PC-3 (cell line): ENCODE data around the gene PPP1R9B. TPM values are rescaled to one million over a fixed set of nuclear protein-coding genes. Genes with fewer than 3 reads are reported as not detected.

ENCODE experiments used
- ATAC-seq: fragments of 200-7000 bp; cut with Tn5 transposase; 2 replicates; pipeline ENCODE4 v1.9.1; 2020; ENCODE audit warnings: mild to moderate bottlenecking, moderate library complexity
- BruUV-seq: library from RNA; stranded (reverse); fragments of 400-500 nt; replicated peaks from 2 replicates; lab custom pipeline; 2021; lab: Mats Ljungman, UMichigan
- CTCF ChIA-PET: fragments of 300-600 bp; sonication (Branson Sonifier 250); formaldehyde crosslinking; loops from one replicate; lab custom pipeline; 2022; ENCODE audit warnings: antibody characterized with exemption; lab: Charles Lee
- POLR2A ChIA-PET: fragments of 300-600 bp; sonication (Branson Sonifier 250); formaldehyde crosslinking; loops from one replicate; lab custom pipeline; 2022; ENCODE audit warnings: antibody characterized with exemption; ENCODE audit not compliant: unreplicated experiment; lab: Charles Lee
- DNase-seq: peaks from one replicate; pipeline ENCODE4 v3.0.0-alpha.2; 2015
- H2AFZ ChIP-seq: fragments of 300-600 bp; sonication (generic); 2 replicates; pipeline ENCODE4 v1.6.0; 2016; ENCODE audit warnings: antibody characterized with exemption, low read length
- H3F3A ChIP-seq: fragments of 300-600 bp; sonication (generic); one replicate; pipeline ENCODE4 v1.6.0; 2017; ENCODE audit warnings: antibody characterized with exemption, low read length, control low read depth, mild to moderate bottlenecking; ENCODE audit not compliant: unreplicated experiment
- H3K27ac ChIP-seq: fragments of 300-600 bp; sonication (generic); 2 replicates; pipeline ENCODE4 v1.5.1; 2016; ENCODE audit warnings: mild to moderate bottlenecking, low read length
- H3K27me3 ChIP-seq: fragments of 300-600 bp; sonication (generic); 2 replicates; pipeline ENCODE4 v1.6.1; 2016; ENCODE audit warnings: low read length, mixed read lengths
- H3K36me3 ChIP-seq: fragments of 300-600 bp; sonication (generic); 2 replicates; pipeline ENCODE4 v1.6.1; 2016; ENCODE audit warnings: low read depth, mixed run types, low read length, mixed read lengths
- H3K4me1 ChIP-seq: fragments of 300-600 bp; sonication (generic); 2 replicates; pipeline ENCODE4 v1.5.1; 2016; ENCODE audit warnings: low read length; ENCODE audit not compliant: insufficient read depth
- H3K4me2 ChIP-seq: fragments of 300-600 bp; sonication (generic); 2 replicates; pipeline ENCODE4 v1.6.0; 2016; ENCODE audit warnings: low read length
- H3K4me3 ChIP-seq: fragments of 300-600 bp; sonication (generic); 2 replicates; pipeline ENCODE4 v1.5.1; 2016; ENCODE audit warnings: mild to moderate bottlenecking, low read length, mixed read lengths
- H3K79me2 ChIP-seq: fragments of 300-600 bp; sonication (generic); 2 replicates; pipeline ENCODE4 v1.6.1; 2017; ENCODE audit warnings: low read length, mixed read lengths
- H3K9ac ChIP-seq: fragments of 300-600 bp; sonication (generic); 2 replicates; pipeline ENCODE4 v1.6.0; 2016; ENCODE audit warnings: mild to moderate bottlenecking, low read length
- H3K9me2 ChIP-seq: fragments of 300-600 bp; sonication (generic); replicated peaks from 2 replicates; pipeline ENCODE4 v1.6.1; 2016; ENCODE audit warnings: mixed run types, low read length, mixed read lengths
- H3K9me3 ChIP-seq: fragments of 300-600 bp; sonication (generic); 2 replicates; pipeline ENCODE4 v1.6.1; 2016; ENCODE audit warnings: low read length, mixed read lengths
- H4K20me1 ChIP-seq: fragments of 300-600 bp; sonication (generic); 2 replicates; pipeline ENCODE4 v1.6.1; 2016; ENCODE audit warnings: low read length, mixed read lengths
- CTCF ChIP-seq: fragments of 300-600 bp; sonication (generic); conservative IDR thresholded peaks from 2 replicates; pipeline ENCODE4 v1.5.1; 2017; ENCODE audit warnings: antibody characterized with exemption, low read depth, mild to moderate bottlenecking, low read length
- EZH2 ChIP-seq: fragments of 300-600 bp; sonication (generic); IDR thresholded peaks from one replicate; pipeline ENCODE4 v1.6.1; 2017; ENCODE audit warnings: antibody characterized with exemption, mild to moderate bottlenecking, low read length; ENCODE audit not compliant: unreplicated experiment
- EZH2phosphoT487 ChIP-seq: fragments of 300-600 bp; sonication (generic); IDR thresholded peaks from 2 replicates; pipeline ENCODE4 v1.6.1; 2018; ENCODE audit warnings: mild to moderate bottlenecking, antibody characterized with exemption, low read length, borderline replicate concordance
- intact Hi-C: fragments of 100-400 bp; cut with micrococcal nuclease; formaldehyde crosslinking; loops from 2 replicates; pipeline ENCODE4 v1.9.0; 2023
- total RNA-seq: library from RNA; depleted of rRNA; stranded (reverse); fragments of >200 nt; gene quantifications from 2 replicates; pipeline ENCODE4 v1.2.3, GENCODE V29; 2014

PPP1R9B gene
- total RNA-seq, 1 experiment from 2014 or later: 67.7 TPM

- H3K4me1 ChIP-seq: peaks cover 15% of the 10 kb centered on the region; the same call in 1 of the 2 replicates
- intact Hi-C loops: no loop called here
Observed at GRCh38 chr17:50103252-50103651, 47.2 kb downstream of the PPP1R9B start.

GRCh38 chr17:50102164-50102991, 48.1 kb downstream of the PPP1R9B start:
- Histone ChIP-seq H3K4me2 (no peak overlapping the region), H4K20me1 (no peaks in the 10 kb centered on the region), H3K27me3 (no peaks in the 10 kb centered on the region), H3K36me3 (no peaks in the 10 kb centered on the region; the same call in 1 of the 2 replicates), H3K27ac (no peak overlapping the region), H2AFZ (no peak overlapping the region), H3K79me2 (no peaks in the 10 kb centered on the region), H3K4me3 (no peak overlapping the region), H3K9me2 (no peaks in the 10 kb centered on the region), H3K4me1 (peaks cover 6% of the 10 kb centered on the region; the same call in 1 of the 2 replicates), H3K9ac (no peak overlapping the region), H3K9me3 (no peaks in the 10 kb centered on the region), H3F3A (no peaks in the 10 kb centered on the region)
- no peak; the same call in 1 of the 2 replicates for ATAC-seq
- ChIA-PET POLR2A (no interaction called here), CTCF (no interaction called here)
- BruUV-seq: no TSS peak
- DNase-seq: no peak
- intact Hi-C loops: no loop called here
- TF ChIP-seq EZH2phosphoT487: no peak
- no peak for TF ChIP-seq EZH2
- no peak for TF ChIP-seq CTCF

More at GRCh38 chr17:50103252-50103651, 47.2 kb downstream of the PPP1R9B start:
- H3K4me2 ChIP-seq: no peak overlapping the region
- H3K9me3 ChIP-seq: no peaks in the 10 kb centered on the region
- H3K4me3 ChIP-seq: no peak overlapping the region
- no peaks in the 10 kb centered on the region for H3K9me2 ChIP-seq
- DNase-seq (no peak), ATAC-seq (no peak)
- ChIA-PET POLR2A (no interaction called here), CTCF (no interaction called here)
- H3K27me3 ChIP-seq: no peaks in the 10 kb centered on the region
- H4K20me1 ChIP-seq: no peaks in the 10 kb centered on the region
- H3F3A ChIP-seq: no peaks in the 10 kb centered on the region
- BruUV-seq: no TSS peak
- no peaks in the 10 kb centered on the region for H3K79me2 ChIP-seq
- no peaks in the 10 kb centered on the region; the same call in 1 of the 2 replicates for H3K36me3 ChIP-seq
- no peak overlapping the region for H2AFZ ChIP-seq
- TF ChIP-seq EZH2phosphoT487 (no peak), EZH2 (no peak), CTCF (no peak)
- H3K27ac ChIP-seq: no peak overlapping the region
- no peak overlapping the region for H3K9ac ChIP-seq
